Measurements from ENCODE around the gene EEF2K. TPM values are rescaled to one million over a fixed set of nuclear protein-coding genes. Genes with fewer than 3 reads are reported as not detected.

Gene EEF2K
- total RNA-seq, 1 donor from 2014 or later = 29.5 TPM

GRCh38 chr16:22315979-22316378, 109.9 kb downstream of the EEF2K start:
- DNase-seq (ENCODE audit: low read depth, low spot score) = no peak

- no peak for DNase-seq (ENCODE audit: low read depth, low spot score)
These were observed 110.3 kb downstream of the EEF2K start for GRCh38 chr16:22316411-22316811.

- no peak for DNase-seq (ENCODE audit: low read depth, low spot score)
These were observed 111.0 kb downstream of the EEF2K start for GRCh38 chr16:22317001-22317530.

- no peak for DNase-seq (ENCODE audit: low read depth, low spot score)
These were observed 111.5 kb downstream of the EEF2K start for GRCh38 chr16:22317625-22318024.

- DNase-seq (ENCODE audit: low read depth, low spot score) = no peak
These were observed 112.7 kb downstream of the EEF2K start for GRCh38 chr16:22318690-22319358.

GRCh38 chr16:22320572-22321339, 114.7 kb downstream of the EEF2K start:
- DNase-seq (ENCODE audit: low read depth, low spot score) = peak; percentile 46

GRCh38 chr16:22321340-22322001, 115.4 kb downstream of the EEF2K start:
- peak; percentile 60 for DNase-seq (ENCODE audit: low read depth, low spot score)

- DNase-seq (ENCODE audit: low read depth, low spot score) = no peak
These were observed 116.0 kb downstream of the EEF2K start for GRCh38 chr16:22322021-22322471.

DNA sequence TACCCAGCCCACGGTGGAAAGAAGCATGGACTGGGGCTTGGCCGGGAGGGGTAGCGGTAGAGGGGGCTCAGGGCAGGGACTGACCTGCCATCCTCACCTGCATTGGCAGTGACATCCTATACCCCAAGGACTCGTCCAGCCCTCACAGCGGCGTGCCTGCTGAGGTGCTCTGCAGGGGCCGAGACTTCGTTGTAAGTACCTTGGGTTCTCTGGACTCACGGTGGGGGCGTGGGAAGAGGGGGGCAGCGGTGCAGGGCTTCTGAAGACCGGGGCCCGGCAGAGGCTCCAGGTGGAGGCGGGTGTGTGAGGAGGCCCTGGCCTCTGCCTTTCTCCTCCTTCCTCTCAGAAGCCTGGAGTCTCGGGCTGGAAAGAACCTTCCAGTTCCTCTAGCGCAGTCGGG, 116.7 kb downstream of the EEF2K start:
- DNase-seq (ENCODE audit: low read depth, low spot score) = no peak

DNA sequence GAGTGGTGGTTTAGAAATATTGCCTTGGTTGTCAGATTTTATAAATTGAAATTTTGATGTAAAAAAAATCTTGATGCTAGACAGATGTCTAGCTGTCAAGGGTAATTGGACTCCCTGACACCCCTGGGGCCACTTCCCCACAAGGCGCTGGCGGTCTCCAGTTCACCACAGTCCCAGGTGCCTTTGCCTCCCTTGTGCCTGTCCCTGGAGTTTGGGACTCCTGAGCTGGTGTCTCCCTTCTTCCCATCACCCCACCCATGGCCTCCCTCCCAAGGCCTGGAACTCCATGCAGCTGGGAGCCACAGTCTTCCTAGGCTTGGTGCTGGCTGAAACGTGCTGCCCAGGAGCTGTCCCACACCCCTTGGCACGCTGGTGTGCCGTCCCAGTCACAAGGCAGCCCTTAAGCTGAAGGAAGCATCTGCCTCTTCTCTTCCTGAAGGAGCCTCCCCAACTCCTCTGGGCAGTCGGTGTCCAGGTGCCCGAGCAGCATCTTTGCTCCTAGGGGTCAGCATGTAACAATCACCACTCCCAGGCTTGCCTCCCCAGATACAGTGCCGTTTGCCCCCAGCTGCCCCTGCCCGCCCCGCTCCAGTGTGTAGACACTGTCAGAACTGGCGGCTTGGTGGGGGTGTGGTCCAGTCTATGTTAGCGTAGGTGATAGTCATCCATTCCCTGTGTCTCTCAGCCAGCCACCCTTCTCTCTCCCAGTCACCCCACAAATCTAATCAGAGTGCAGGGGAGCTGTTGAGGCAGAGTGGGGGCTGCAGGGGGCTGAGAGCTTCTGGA, 117.3 kb downstream of the EEF2K start:
- DNase-seq (ENCODE audit: low read depth, low spot score) = no peak

- DNase-seq (ENCODE audit: low read depth, low spot score) = no peak
These were observed 118.1 kb downstream of the EEF2K start for GRCh38 chr16:22323959-22324786.

GRCh38 chr16:22324787-22325597, 118.9 kb downstream of the EEF2K start:
- DNase-seq (ENCODE audit: low read depth, low spot score) = no peak

DNA sequence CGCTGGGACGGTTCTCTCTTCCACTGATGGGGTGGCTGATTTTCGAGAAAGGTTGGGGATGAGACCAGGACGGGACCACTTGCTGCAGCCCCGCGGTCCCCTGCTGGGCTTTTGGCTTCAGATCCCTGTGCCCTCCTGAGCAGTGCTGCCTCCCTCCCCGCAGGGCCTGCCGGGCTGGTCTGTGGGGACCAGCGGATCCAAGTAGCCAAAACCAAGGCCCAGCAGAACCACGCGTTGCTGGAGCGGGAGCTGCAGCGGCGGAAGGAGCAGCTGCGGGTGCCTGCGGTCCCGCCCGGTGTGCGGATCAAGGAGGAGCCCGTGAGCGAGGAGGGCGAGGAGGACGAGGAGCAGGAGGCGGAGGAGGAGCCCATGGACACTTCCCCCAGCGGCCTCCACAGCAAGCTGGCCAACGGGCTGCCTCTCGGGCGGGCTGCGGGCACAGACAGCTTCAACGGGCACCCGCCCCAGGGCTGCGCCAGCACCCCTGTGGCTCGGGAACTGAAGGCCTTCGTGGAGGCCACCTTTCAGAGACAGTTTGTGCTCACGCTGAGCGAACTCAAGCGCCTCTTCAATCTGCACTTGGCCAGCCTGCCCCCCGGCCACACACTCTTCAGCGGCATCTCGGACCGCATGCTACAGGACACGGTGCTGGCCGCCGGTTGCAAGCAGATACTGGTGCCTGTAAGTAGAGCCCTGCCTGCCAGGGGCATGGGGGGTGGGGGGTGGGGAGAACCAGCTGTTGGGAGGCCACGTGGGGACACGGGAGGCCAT, 119.7 kb downstream of the EEF2K start:
- no peak for DNase-seq (ENCODE audit: low read depth, low spot score)

GRCh38 chr16:22326369-22326652, 120.2 kb downstream of the EEF2K start:
- DNase-seq (ENCODE audit: low read depth, low spot score) = no peak

- DNase-seq (ENCODE audit: low read depth, low spot score) = no peak
These were observed 120.8 kb downstream of the EEF2K start for GRCh38 chr16:22326771-22327445.

GRCh38 chr16:22327446-22327775, 121.3 kb downstream of the EEF2K start:
- no peak for DNase-seq (ENCODE audit: low read depth, low spot score)

DNA sequence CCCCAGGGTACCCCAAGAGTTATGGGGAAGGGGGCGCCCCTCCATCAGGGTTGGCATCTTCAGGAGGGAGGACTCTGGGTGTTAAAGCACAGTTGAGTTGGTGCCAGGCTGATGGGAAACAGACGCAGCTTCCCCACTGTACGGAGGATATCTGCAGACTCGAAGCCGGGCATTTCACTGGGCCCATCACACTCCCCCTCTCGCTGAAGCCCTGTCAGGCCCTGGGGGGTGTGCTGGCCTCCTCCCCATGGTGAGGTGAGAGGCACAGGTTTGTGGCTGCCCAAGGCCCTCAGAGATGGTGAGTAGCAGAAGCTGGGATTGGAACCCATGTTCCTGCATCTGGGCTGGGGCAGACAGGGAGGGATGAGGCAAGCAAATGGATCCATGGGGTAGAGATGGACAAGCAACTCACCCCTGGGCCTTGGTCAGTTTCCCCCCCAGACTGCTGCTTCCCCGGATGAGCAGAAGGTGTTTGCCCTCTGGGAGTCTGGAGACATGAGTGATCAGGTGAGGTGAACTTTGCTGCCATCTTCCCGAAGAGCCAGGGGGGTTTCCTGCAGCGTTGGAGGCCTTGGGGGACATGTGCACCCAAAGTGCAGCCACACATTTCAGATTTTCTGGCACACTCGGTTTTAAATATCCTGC, 122.1 kb downstream of the EEF2K start:
- no peak for DNase-seq (ENCODE audit: low read depth, low spot score)

DNA sequence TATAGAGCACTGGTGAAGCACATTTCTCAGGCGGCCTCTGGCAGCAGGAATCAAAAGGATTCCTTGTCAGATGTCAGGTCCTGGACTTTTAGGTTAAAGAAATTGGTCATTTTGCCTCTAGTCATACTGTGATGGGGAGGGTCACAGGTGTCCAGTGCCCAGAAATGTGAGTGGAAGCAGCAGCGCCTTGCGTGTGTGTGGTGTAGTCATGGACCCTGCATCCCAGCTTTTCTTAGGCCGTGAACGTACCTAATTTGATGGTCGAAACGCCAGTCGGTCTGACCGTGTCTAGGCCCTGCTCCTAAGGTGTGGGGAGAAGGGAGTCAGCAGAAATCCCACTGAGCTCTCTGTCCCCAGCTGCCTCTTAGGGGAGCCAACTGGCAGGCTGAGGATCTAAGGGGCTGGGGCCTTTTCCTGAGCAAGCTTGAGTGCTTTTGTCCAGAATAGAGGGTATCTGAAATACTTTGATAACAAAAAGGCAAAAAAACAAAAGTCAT, 123.2 kb downstream of the EEF2K start:
- DNase-seq (ENCODE audit: low read depth, low spot score) = no peak
